Stimulated activated CD8-positive, alpha-beta memory T cell treated with anti-CD3 and anti-CD28 coated beads, Interleukin-4, amount 100 ng/mL, for 1 hour (primary cell): Measurements from ENCODE around the gene SMIM20.

Experiments used
- DNase-seq, 2 donors: peaks; one replicate each; pipeline ENCODE4 v3.0.0-alpha.2; 2020; ENCODE audit warnings: low read depth in 2 of 2, low spot score in 1 of 2

Gene SMIM20

DNA sequence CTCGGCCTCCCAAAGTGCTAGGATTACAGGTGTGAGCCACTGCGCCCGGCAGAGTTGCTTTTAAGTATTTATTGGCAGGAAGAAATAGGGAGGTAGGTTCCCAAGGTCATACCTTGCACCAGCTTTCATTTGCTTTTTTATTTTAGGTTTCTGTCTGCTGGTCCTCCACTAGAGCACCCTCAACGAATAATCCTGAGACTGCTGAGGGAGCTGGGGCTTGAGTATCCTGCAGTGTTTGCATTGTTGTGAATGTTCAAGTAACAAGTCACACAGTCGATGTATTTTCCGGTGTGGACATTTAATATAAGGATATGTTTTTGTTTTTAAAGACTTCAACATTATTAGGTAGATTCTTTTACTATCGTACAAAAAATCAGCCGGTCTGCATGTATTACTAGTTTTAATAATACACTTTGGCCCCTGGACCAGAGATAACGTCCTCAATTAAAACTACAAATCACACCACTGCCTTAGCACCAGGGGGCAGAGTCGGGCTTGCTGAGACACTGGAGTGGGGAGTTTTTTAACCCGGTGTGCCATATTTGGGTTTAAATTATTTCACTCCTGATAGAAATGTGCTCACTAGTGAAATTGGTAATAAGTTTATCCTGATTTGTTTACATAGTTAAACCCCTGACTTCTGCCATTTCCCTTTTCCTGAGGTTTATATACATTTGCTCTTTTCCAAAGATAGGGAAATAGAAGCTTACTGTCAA lies 11.6 kb downstream of the SMIM20 start:
- no peak for DNase-seq

DNA sequence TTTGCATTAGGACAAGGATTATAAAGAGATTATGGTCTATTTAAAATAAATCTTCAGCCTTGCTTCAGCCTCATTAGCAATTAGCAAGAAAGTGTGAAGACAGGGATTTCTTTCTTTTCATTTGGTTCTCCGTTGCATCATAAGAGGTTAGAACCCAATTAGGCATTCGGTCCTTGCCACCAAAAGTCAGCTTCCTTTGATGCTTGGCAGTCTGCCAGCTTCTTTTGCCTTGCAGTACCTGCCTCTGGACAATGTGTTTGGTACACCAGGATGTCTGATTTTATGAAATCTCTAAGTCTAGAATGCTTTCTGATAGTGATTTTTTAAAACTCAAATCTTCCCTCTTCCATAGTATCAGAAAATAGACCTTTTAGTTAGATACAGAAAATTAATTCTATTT lies 12.4 kb downstream of the SMIM20 start:
- DNase-seq: no peak

DNA sequence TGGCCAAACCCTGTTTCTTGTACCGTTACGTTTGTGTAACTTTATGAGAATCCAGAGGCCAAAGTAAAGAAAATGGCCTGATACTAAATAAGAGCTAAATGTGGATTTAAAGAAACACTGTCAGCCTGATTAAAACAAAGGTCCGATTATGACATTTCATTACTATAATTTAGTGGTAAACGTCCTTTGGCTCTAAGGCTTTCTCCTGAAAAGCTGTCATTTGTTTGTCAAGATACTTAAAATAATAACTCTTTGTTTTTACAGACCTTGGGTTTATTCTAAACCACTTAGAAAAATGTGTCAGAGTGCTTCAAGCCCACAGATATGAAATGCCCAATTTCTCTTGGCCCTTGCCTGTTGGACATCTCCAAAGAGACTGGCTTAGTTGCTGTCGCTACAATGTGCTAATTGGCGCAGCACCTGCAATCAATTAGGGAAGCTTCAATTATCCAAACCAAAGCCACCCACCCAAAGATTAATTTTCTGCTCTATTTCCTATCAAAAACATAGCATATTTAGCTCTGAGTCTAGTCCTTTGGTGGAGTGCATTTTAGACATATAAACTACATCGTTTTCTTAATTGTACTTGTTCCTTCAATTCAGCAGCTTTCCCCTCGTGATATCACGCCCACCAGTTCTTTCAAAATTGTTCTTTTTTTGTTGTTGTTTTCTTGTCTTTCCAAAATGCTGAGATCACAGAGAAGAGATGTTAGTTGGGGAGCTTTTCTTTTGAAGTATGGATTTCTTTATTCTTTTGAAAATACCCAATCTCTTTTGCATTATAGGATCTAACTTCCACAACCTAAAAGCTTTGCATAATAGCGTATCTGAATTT lies 13.6 kb downstream of the SMIM20 start:
- DNase-seq: no peak

DNA sequence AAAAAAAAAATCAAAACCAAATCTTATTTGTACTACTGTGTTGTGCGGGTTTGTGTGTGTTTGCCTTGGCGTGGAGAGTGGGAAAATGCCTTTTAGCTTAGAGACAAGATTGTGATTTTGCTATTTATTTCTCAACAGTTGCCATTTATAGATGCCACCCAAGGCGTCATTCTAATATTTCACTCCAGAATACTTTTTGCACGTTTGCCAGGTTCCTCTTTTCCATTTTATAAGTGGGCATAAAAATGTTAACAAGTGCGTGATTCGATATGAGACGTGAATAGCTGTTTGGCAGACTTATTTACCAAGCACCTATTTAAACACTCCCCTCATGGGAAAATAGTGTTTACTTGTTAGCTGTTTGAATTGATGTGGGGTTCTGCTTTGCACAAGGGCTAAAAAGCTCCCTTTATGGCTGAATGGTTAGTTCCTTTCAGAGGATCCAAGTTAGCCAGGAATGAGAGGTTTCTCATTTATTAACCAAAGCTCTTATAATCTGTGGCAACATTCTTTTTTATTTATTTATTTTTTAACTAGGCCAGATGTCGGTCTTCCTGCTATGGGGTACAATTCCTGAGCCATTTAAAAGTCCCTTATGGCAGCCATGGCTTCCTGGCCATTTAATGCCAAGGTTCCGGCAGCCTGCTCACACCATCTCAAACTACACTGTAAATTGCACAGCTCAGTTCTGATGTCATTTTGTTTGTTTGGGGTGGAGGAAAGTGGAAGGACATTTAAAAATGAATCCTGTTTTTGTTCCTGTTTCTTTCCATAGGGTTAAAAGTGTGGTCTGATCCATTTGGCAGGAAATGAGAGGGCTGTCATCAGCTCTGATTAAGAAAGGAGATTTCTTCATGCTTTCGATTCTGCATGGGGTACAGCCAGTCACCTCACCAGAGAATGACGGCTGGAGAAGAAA lies 14.6 kb downstream of the SMIM20 start:
- DNase-seq: no peak

DNA sequence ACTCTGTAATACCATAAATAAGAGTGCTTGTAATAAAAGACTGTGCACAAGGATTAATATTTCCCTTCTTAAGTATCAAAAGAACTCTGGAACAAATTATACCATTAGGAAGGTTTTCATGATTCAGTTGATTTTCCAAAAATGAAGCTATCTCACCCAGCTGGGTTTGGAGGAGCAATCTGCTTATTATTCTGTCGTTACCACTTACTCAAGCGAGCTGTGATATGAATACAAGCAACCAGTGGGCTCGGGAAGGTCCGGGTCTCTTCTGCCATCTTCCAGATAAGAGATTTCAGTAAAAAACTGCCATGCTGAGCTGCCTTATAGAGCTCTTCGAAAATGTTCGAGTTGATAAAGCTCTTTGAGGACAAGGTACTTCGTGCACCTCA lies 15.3 kb downstream of the SMIM20 start:
- DNase-seq: no peak

DNA sequence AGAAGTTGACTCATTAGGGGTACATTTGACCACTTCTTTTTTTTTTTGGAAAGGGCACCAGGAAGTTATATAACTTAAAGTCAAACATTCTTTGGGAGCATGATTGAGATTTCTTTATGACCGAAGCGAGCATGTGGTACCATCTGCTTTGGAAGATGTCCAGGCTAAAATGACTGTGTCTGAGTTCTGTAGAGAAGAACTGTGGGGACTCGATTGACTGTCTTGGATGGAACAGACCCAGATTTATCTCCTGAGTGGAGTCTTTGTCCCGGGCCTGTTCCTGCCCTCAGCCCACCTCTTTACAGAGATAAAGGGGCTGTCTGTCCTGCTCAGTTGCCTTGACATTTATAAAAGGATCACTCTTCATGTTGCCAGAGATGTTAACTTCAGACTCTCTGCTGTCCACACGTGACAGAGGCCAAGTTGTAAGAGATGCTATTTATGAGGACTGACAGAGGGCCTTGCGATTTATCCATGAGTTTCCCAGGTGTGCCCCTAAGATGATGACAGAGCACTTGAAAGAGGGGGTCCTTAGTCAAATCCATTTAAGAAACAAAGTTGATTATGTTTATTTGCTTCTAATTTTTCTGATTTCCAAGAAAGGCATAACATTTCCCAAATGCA lies 16.8 kb downstream of the SMIM20 start:
- no peak for DNase-seq

DNA sequence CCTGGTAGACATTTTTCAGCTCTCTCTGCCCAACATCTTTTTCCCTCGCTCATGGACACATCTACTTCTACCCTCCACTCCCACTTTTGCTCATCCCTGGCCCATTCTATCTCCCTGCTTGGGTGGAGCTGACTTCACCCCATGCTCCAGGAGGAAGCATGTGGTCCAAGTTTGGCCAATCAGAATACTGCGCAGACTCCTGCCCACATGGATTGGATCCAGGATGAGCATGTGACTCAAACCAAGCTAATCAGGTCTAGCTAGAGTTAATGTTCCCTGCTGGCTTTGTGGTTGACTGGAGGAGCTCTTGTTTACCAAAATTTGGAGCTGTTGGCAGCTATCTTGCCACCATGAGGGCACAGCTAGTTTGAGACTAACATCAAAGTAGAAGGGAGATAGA lies 22.7 kb downstream of the SMIM20 start:
- no peak for DNase-seq

DNA sequence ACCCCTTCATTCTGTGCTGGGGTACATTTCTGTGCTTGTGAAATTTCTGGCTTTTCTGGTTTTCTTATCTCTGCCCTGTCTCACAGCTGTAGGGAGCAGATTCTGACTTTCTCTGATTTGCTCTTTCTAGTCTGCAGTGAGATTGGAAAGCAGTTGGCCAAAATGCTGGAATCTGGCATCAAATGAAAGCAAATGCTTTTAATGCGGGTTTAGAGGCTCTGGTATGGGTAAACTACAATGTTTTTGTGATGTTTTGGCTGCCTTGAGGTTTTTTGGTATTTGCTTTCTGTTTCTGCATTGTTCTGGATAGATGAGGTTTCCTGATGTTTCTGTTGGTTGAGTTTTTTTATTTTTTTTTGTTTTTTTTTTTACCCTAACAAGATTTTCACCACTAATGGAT lies 23.8 kb downstream of the SMIM20 start:
- no peak for DNase-seq

DNA sequence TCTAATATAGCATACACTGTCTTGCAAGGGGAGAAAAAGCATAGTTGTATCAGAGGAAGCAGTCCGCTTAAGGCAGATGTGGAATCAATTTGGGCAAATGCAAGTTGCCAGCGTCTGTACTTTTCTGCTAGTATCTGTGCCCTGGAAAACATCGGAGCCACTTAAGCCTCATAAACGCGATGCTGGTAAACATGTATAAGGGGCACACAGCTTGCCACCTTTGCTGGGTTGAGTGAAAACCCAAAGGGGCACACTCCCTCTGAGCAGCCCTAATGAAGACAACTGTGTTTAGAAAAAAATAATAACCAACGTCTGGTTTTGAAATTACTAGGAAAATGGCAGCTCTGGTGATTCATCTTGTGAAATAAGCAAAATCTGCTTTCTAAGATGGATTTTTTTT lies 24.3 kb downstream of the SMIM20 start:
- no peak for DNase-seq

DNA sequence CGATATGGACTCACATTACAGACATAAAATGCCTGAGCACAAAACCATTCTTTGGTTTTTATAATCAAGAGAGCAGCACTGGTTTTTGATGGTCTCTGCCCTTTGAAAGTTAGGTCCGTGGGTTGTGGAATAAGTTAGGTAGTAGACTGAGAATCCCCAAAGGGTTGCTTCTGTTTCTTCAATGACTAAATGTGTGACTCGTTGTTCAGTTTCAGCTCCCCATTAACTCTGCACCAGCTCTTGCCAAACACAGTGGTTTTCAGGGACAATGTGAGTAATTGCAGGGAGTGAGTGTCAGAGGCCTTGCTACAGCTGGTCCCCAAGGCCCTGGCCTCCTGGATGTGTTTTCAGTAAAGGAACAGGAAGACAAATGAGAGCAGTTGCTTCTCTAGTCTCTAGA lies 24.8 kb downstream of the SMIM20 start:
- DNase-seq: no peak

DNA sequence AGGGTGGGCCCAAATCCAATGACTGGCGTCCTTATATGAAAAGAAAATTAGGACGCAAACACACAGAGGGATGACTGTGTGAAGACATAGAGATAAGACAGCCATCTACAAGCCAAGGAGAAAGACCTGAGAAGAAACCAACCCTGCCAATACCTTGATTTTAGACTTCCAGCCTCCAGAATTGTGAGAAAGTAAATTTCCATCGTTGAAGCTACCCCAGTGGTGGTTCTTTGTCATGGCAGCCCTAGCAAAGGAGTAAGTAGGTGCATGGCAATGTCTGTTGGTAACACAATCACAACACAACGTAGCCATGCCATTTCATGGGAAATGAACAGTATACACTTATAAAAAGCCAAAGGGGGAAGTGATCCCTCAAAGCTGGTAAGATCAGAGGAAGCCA lies 25.3 kb downstream of the SMIM20 start:
- DNase-seq: no peak

DNA sequence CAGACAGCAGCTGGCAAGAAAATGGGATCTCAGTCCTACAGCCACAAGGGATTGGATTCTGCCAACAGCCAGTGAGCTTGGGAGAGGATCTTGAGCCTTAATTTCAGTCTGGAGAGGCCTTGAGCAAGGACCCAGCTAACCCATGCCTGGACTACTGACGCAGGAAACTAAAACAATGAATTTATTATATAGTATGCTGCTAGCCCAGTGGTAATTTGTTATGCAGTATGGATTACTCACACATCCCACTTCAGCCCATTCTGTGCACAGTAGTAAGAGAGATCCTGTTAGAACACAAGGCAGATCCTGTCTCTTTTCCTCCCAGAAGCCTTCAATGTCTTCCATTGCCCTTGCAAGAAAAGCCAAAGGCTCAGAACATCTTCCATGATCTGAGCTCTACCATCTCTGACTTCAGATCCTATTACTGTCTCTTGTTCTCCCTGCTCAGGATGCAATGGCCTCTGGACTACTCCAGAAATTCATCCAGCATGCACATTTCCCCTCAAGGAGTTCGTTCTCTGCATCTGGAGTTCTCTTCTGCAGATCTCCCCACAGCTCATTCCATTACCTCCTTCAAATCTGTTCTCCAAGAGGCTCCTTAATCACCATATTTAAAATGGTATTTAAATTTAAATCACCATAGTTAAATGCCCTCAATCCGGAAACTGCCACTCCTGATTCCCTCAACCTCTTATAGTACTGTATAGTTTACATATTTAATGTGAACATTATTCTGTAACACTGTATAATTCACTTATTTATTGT lies 27.6 kb downstream of the SMIM20 start:
- DNase-seq: no peak

DNA sequence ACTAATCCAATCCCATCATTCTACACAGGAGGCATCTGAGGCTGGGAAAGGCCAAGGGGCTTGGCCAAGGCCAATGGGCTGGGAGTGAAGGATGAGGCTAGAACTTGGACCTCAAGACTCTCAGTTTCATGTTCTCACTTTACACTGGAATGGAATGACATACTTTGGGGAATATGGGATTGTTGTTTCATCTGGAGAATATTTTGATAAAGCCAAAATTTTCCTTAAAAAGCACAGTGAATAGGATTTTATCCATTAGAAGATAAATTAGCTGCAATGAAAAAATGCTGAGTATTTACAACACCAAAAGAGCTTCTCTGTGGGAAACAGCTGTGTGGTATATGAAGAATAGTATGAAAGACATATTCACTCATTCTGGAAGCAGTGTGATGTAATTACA lies 29.3 kb downstream of the SMIM20 start:
- no peak for DNase-seq

DNA sequence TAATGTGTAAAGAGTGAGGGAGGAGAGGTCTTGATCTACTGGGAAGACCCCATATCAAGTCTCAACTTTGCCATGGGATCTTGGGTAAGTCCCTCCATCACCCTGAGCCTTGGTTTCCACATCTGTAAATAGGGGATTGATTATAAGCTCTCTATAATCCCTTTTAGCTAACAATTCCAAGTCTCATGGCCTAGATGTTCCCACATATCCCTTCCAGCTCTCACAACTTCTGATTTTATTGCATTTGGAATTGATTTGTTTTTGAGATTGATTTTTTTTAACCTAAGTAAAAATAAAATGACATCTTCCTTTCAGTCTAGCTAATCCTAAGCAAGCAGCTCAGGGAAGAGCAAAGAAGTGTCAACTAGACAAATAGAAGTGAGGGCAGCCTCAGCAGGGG lies 29.8 kb downstream of the SMIM20 start:
- DNase-seq: no peak

DNA sequence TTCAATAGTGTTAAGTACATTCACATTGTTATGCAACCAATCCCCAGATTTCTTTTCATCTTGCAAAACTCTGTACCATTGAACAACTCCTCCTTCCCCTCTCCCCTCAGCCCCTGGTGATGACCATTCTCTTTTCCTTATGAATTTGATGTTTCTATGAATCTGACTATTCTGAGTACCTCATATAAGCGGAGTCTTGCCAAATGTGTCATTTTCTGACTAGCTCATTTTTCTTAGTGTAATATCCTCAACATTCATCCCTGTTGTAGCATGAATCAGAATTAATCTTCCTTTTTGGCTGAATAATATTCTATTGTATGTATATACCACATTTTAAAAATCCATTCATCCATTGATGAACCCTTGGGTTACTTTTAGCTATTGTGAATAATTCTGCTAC lies 34.0 kb downstream of the SMIM20 start:
- no peak for DNase-seq

DNA sequence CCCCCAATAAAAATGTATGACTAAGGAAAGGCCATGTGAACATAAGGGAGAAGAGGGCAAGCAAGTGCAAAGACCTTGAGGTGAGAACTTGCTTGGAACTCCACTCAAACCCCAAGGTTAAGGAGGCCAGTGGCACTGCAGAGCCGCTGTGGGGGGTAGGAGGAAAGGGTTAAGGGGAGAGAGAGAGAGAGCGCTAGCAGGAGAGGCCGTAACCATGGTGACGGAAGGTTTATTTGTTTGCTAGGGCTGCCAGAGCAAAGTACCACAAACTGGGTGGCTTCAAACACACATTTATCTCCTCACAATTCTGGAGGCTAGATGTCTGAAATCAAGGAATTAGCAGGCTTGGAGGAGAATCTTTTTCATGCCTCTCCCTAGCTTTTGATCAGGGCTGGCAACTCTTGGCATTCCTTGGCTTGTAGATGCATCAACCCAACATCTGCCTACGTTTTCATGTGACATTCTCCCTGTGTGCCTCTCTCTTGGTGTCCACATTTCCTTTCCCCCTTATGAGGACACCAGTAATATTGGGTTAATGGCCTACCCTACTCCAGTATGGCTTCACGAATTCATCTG lies 35.2 kb downstream of the SMIM20 start:
- DNase-seq: no peak

DNA sequence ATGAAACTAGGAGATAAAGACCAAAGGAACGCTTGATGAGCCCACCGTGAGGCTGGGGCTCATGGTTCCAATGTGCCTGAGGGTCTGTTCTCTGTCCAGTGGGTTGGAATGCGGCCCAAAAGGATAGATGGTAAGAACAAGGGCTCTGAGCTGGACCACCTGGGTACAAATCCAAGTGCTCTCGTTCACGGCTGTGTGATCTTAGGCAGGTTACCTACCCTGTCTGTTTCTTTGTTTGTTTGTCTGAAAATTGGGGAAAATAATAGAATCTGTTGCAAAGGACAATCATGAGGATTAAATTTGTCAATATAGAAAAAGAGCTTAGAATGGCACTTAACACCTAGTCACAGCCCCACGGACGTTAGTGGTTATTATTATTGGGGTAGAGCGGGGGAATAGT lies 36.0 kb downstream of the SMIM20 start:
- DNase-seq: no peak

DNA sequence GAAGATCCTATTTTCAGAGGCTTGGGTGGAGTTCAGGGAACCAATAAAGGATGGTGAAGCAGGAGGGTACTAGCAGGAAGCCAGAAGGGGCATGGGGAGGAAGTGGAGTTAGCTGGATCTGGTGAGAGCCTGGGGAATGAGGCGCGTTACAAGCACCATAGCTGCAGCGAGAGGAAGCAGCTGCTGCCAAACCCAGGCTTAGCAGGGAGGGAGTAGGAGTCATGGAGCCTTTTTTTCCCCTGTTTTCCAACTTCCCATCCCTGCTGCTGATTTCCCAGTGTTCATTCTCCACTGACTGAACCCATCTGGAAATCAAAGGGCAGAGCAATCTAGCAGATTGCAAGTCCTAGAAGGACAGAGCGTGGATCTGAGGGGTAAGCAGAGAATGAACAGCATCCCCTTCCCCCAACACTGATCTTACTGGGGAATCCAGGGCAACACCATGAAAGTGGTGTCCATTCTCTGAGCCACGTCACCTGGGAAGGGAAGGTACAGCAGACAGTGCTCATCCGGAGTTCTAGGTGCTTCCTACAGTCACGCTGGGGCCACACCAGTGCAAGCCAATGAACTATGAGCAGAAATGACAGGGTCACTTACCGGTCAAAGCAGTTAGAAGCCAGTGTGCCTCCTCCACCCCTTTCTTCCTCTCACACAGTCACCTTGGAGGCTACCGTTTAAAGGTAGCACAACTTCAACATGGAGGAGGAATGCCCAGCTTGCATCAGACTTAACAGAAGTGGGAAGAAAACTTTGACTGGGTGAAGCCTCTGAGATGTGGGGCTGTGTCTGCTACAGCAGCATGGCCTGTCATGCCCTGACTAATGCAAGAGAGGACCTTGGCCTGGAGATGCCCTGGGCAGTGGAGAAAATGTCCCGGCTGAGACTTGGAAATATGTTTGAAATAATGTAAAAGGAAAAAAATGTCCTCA lies 36.7 kb downstream of the SMIM20 start:
- no peak for DNase-seq

DNA sequence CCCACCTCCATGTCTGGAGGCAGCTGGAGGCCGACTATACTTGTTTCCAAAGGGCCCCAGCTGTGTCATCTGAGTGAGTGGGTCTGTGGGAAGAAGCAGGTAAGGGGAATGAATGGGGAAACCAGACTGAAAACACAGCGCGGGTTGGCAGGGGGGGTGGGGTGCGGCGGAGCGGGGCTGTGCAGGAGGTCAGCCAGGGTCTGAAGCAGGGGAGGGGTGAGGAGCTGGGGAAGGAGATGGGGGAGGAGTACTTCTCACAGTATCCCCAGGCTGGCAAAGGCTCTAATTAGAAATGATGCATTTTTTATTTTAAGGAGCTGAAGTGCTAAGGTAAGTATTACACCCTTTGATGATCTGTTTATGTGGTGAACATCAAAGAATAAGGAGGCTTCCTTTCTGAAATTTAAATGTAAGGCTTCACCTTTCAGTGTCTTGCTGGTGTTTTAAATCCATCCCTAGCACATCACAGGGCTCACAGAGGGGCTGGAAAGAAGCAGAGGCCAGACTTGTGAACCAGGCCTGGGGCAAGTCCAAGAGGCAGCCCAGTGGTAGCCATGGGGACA lies 37.5 kb downstream of the SMIM20 start:
- no peak for DNase-seq
